HepG2 (cell line): ENCODE measurements around the gene SCRT2. TPM values are rescaled to one million over a fixed set of nuclear protein-coding genes. Genes with fewer than 3 reads are reported as not detected.
A peak's percentile ranks its signal among the peaks of the same experiment; 100 is the strongest.

Experiments used
- ATAC-seq: fragments of 200-7000 bp; cut with Tn5 transposase; 3 replicates; pipeline ENCODE4 v1.9.1; 2020; ENCODE audit warnings: mild to moderate bottlenecking, moderate library complexity
- BruUV-seq: library from RNA; stranded (reverse); fragments of 400-500 nt; replicated peaks from 2 replicates; lab custom pipeline; 2021; lab: Mats Ljungman, UMichigan
- CTCF ChIA-PET: fragments of 300-600 bp; formaldehyde crosslinking; extraction: SDS; loops from one replicate; lab custom pipeline; 2021; ENCODE audit warnings: low total read pairs, inconsistent platforms, low intra/inter-chr PET ratio; lab: Yijun Ruan, JAX
- POLR2A ChIA-PET: fragments of 350-600 bp; sonication (Branson Sonifier 250); formaldehyde crosslinking; loops from one replicate; lab custom pipeline; 2020; ENCODE audit warnings: antibody characterized with exemption, inconsistent platforms; lab: Yijun Ruan, JAX
- DNase-seq: peaks from one replicate; pipeline ENCODE4 v3.0.0-alpha.2; 2015; ENCODE audit warnings: low spot score
- FAIRE-seq: peaks from 3 replicates; lab custom pipeline; 2011; peaks lifted over from hg19 to GRCh38; lab: Jason Lieb, UNC
- H2AFZ ChIP-seq: one replicate; pipeline ENCODE4 v1.6.1; 2011; ENCODE audit warnings: low read length, inconsistent platforms
- H3K27ac ChIP-seq: fragments of 300-600 bp; 3 replicates; pipeline ENCODE4 v1.8.0; 2011; ENCODE audit warnings: mixed run types, mild to moderate bottlenecking, mixed read lengths, low read length, inconsistent platforms; ENCODE audit not compliant: insufficient read depth; ENCODE audit errors: extremely low read length
- H3K27me3 ChIP-seq, 2 experiments: fragments of 200-600 bp in 1 of 2; 2 replicates in 1 of 2; 3 replicates in 1 of 2; pipeline versions ENCODE4 v1.6.0 to v1.8.0; 2011; ENCODE audit warnings: low read length in 2 of 2, mild to moderate bottlenecking in 2 of 2, moderate library complexity in 2 of 2, inconsistent platforms in 1 of 2; ENCODE audit not compliant: insufficient read depth in 2 of 2, control insufficient read depth in 1 of 2
- H3K36me3 ChIP-seq, 2 experiments: fragments of 200-600 bp in 1 of 2; replicated peaks in 1 of 2; 2 replicates in 1 of 2; 3 replicates in 1 of 2; pipeline versions ENCODE4 v1.5.1 to v1.8.0; 2011; ENCODE audit warnings: low read length in 2 of 2, inconsistent platforms in 1 of 2; ENCODE audit not compliant: insufficient read depth in 2 of 2, control insufficient read depth in 1 of 2
- H3K4me1 ChIP-seq: 2 replicates; pipeline ENCODE4 v1.5.1; 2012; ENCODE audit warnings: low read length, inconsistent platforms; ENCODE audit not compliant: insufficient read depth
- H3K4me2 ChIP-seq: 2 replicates; pipeline ENCODE4 v1.6.0; 2011; ENCODE audit warnings: low read depth, low read length, inconsistent platforms
- H3K4me3 ChIP-seq, 3 experiments: fragments of 200-600 bp in 1 of 3; sonication (generic), shearing (Covaris generic) in 1 of 3; replicated peaks in 1 of 3; 2 replicates each; pipeline ENCODE4 v1.5.1; 2011 to 2016; ENCODE audit warnings: low read length in 3 of 3, inconsistent platforms in 2 of 3, low read depth in 2 of 3, mild to moderate bottlenecking in 2 of 3, control low read depth in 1 of 3, mixed read lengths in 1 of 3; ENCODE audit not compliant: insufficient read depth in 1 of 3
- H3K79me2 ChIP-seq: one replicate; pipeline ENCODE4 v1.6.1; 2011; ENCODE audit warnings: low read length, inconsistent platforms; ENCODE audit not compliant: insufficient read depth
- H3K9ac ChIP-seq: 2 replicates; pipeline ENCODE4 v1.6.0; 2011; ENCODE audit warnings: mild to moderate bottlenecking, low read depth, low read length, inconsistent platforms; ENCODE audit not compliant: insufficient read depth
- H3K9me3 ChIP-seq: 2 replicates; pipeline ENCODE4 v1.5.1; 2012; ENCODE audit warnings: mild to moderate bottlenecking, low read length
- H4K20me1 ChIP-seq: 2 replicates; pipeline ENCODE4 v1.6.0; 2011; ENCODE audit warnings: inconsistent platforms, mild to moderate bottlenecking, low read length, moderate library complexity; ENCODE audit not compliant: insufficient read depth
- HNRNPH1 ChIP-seq: fragments of 200-400 bp; formaldehyde crosslinking; optimal IDR thresholded peaks from 2 replicates; pipeline ENCODE3; 2017; ENCODE audit warnings: mild to moderate bottlenecking, low read depth, low read length
- HOXA5 ChIP-seq: sonication (generic); formaldehyde crosslinking; IDR thresholded peaks from 2 replicates; pipeline ENCODE4 v1.4.0; 2020; ENCODE audit warnings: missing genetic modification reagents
- MEF2D ChIP-seq: sonication (generic); formaldehyde crosslinking; IDR thresholded peaks from 2 replicates; pipeline ENCODE4 v1.5.1; 2020; ENCODE audit warnings: mild to moderate bottlenecking, missing genetic modification reagents
- NFE2L2 ChIP-seq: fragments of 150-350 bp; IDR thresholded peaks from 2 replicates; pipeline ENCODE4 v1.6.1; 2014; ENCODE audit warnings: low read length
- PAX8 ChIP-seq: sonication (generic); formaldehyde crosslinking; IDR thresholded peaks from 2 replicates; pipeline ENCODE4 v1.8.0; 2022; ENCODE audit warnings: mild to moderate bottlenecking, missing genetic modification reagents, borderline replicate concordance
- REXO4 ChIP-seq: sonication (generic); formaldehyde crosslinking; IDR thresholded peaks from 2 replicates; pipeline ENCODE4 v1.8.0; 2022; ENCODE audit warnings: missing genetic modification reagents, mild to moderate bottlenecking, borderline replicate concordance
- TEAD2 ChIP-seq: sonication (generic); formaldehyde crosslinking; IDR thresholded peaks from 2 replicates; pipeline ENCODE4 v1.9.0; 2021; ENCODE audit warnings: missing genetic modification reagents
- ZEB1 ChIP-seq: IDR thresholded peaks from 2 replicates; pipeline ENCODE4 v1.6.1; 2012; ENCODE audit warnings: mild to moderate bottlenecking, low read depth, inconsistent platforms; ENCODE audit not compliant: insufficient replicate concordance
- ZNF136 ChIP-seq: sonication (generic); formaldehyde crosslinking; IDR thresholded peaks from 2 replicates; pipeline ENCODE4 v1.8.1; 2022; ENCODE audit warnings: low read depth, mild to moderate bottlenecking, moderate library complexity, missing genetic modification reagents
- ZNF256 ChIP-seq: sonication (generic); formaldehyde crosslinking; conservative IDR thresholded peaks from 2 replicates; pipeline ENCODE4 v1.4.0; 2020; ENCODE audit warnings: missing genetic modification reagents
- ZNF430 ChIP-seq: sonication (generic); formaldehyde crosslinking; IDR thresholded peaks from 2 replicates; pipeline ENCODE4 v1.9.0; 2021; ENCODE audit warnings: mild to moderate bottlenecking, missing genetic modification reagents
- ZNF451 ChIP-seq: sonication (generic); formaldehyde crosslinking; IDR thresholded peaks from 2 replicates; pipeline ENCODE4 v1.5.0; 2020; ENCODE audit warnings: mild to moderate bottlenecking, missing genetic modification reagents
- ZNF562 ChIP-seq: sonication (generic); formaldehyde crosslinking; IDR thresholded peaks from 2 replicates; pipeline ENCODE4 v1.8.0; 2022; ENCODE audit warnings: missing genetic modification reagents, borderline replicate concordance
- ZNF589 ChIP-seq: sonication (generic); formaldehyde crosslinking; conservative IDR thresholded peaks from 2 replicates; pipeline ENCODE4 v1.8.0; 2022; ENCODE audit warnings: mild to moderate bottlenecking, moderate library complexity, missing genetic modification reagents
- ZNF670 ChIP-seq: sonication (generic); formaldehyde crosslinking; IDR thresholded peaks from 2 replicates; pipeline ENCODE4 v1.8.0; 2022; ENCODE audit warnings: mild to moderate bottlenecking, missing genetic modification reagents, borderline replicate concordance
- ZNF776 ChIP-seq: sonication (generic); formaldehyde crosslinking; IDR thresholded peaks from 2 replicates; pipeline ENCODE4 v1.4.0; 2020; ENCODE audit warnings: mild to moderate bottlenecking, missing genetic modification reagents
- WGBS: methylation state at CpG from one replicate; pipeline ENCODE4 v1.1.6; 2017; ENCODE audit warnings: low lambda C conversion rate; 5-methylcytosine and 5-hydroxymethylcytosine counted together
- in situ Hi-C: cut with HindIII; loops from 2 replicates; pipeline ENCODE4 v1.10.0; 2017; ENCODE audit warnings: low pct_unique_long_range_greater_than_20kb; ENCODE audit not compliant: extremely low pct_ligation_motif_present
- intact Hi-C: fragments of 100-400 bp; cut with micrococcal nuclease; formaldehyde crosslinking; loops from one replicate; pipeline ENCODE4 v1.10.0; 2022; ENCODE audit not compliant: unreplicated experiment
- polyA plus RNA-seq, 8 experiments: library from polyadenylated mRNA; depleted of rRNA in 3 of 8; stranded (reverse) in 7 of 8; unstranded in 1 of 8; fragments of >200 nt; fragmentation: Illumina TruSeq in 4 of 8; extraction: Trizol in 4 of 8; gene quantifications; 2 replicates each; pipeline versions ENCODE4 v1.2.1 to v1.2.3, GENCODE V29; 2011 to 2016; ENCODE audit warnings: low read depth in 4 of 8, missing spikeins in 1 of 8, mixed read lengths in 1 of 8; ENCODE audit not compliant: insufficient read depth in 1 of 8
- total RNA-seq, 5 experiments: library from RNA; depleted of rRNA; stranded (reverse); fragments of >200 nt; fragmentation: Illumina TruSeq; extraction: Trizol; gene quantifications; 2 replicates each; pipeline ENCODE4 v1.2.3, GENCODE V29; 2016; ENCODE audit warnings: low read depth in 1 of 5
- TF ChIP-seq, protein P1 (sequence below): sonication (generic); formaldehyde crosslinking; IDR thresholded peaks from 2 replicates; pipeline ENCODE4 v1.4.0; 2020; ENCODE audit warnings: missing genetic modification reagents
- TF ChIP-seq, protein P2 (sequence below): sonication (generic); formaldehyde crosslinking; IDR thresholded peaks from 2 replicates; pipeline ENCODE4 v1.4.0; 2020; ENCODE audit warnings: missing genetic modification reagents, borderline replicate concordance

SCRT2 gene
- total and polyA plus RNA-seq, 2 of the 13 experiments (the other 11 are each of a cell fraction or from before 2014, with no cell fraction given), result not detected

DNA sequence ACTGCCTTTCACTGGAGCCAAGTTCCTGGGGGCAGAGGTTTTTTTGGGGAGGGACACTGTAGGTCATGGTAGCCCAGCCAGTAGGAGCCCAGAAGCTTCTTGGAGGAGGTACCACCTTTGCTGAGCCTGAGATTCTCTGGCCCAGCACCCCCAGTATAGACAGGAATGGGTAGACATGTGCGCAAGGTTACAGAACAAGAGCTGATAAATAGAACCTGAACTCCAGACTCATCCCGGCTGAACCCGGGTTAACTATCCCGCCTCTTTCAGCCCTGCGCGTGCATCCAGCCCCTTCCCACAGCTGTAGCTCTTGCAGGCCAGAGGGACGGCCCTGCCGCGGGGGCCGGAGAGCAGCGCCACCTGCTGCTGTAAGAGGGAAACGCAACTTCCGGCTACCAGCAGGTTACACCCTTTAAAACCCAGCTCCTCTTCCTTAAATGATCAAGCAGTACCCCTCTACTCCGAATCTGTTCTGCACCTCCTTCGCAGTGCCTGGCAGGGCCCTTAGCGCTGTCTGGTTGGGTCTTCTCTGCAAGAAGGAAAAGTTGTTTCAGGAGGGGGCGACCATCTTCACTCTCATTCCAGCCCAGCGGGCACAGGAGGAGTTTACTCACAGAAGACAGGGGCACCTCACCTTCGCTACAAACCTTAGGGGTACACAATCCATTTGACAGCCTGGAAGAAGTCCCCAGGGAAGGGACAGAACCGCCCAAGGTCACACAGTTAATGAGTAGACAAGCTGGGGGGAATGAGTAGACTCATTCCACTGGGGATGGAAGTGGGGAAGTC lies 30.1 kb downstream of the SCRT2 start:
- FAIRE-seq (peak; percentile 91), DNase-seq (peak; percentile 90), ATAC-seq (peak; percentile 78)
- peaks cover 11 to 30% of the 10 kb centered on the region in 2 experiments for H3K36me3 ChIP-seq
- ChIA-PET CTCF (interaction anchor here (2.2 to 3.0 kb wide), 2 partner anchors 22 to 84 kb away, joined by 12 to 36 read pairs; no protein-coding TSS in a partner anchor), POLR2A (interaction anchor here (0.7 to 2.6 kb wide), 16 partner anchors 15 to 1826 kb away, joined by 3 to 19 read pairs (median 4); partner anchors contain the start of genes CSNK2A1, NRSN2, RBCK1 and SCRT2)
- no peaks in the 10 kb centered on the region for H3K79me2 ChIP-seq
- H3K27me3 ChIP-seq, result no peaks in the 10 kb centered on the region
- H4K20me1 ChIP-seq, result peaks cover 7% of the 10 kb centered on the region
- H3K27ac ChIP-seq, result peak overlapping the region; percentile 86
- in situ Hi-C loops, result loop anchor here (5.0 to 10.0 kb wide), 2 partner anchors 83 to 291 kb away; no protein-coding TSS in a partner anchor
- H3K4me1 ChIP-seq, result peaks cover 49% of the 10 kb centered on the region
- peak overlapping the region; percentile 67 for H3K9ac ChIP-seq
- intact Hi-C loops, result loop anchor here (1.0 to 5.0 kb wide), 4 partner anchors 83 to 283 kb away; partner anchors contain the start of gene CSNK2A1
- no peaks in the 10 kb centered on the region for H3K9me3 ChIP-seq
- 6% methylated on average over 20 of the region's 20 CpGs for WGBS
- H3K4me2 ChIP-seq, result peak overlapping the region; percentile 99
- peak overlapping the region; percentile 15 to 71 (median 58) for H3K4me3 ChIP-seq
- H2AFZ ChIP-seq, result no peak overlapping the region
- no TSS peak for BruUV-seq
- TF ChIP-seq HOXA5 (CRISPR knock-in tag), result peak; percentile 74
- peak; percentile 17; the same call in 1 of the 2 replicates for TF ChIP-seq NFE2L2
- TF ChIP-seq ZNF451, result peak; percentile 87; the same call in 1 of the 2 replicates
- no peak for TF ChIP-seq HNRNPH1
- TF ChIP-seq ZNF589 (CRISPR knock-in tag), result no peak
- no peak for TF ChIP-seq ZNF136
- TF ChIP-seq MEF2D, result 0 out of 2 replicates have a peak, but pooled peaks have one; percentile 45
- peak; percentile 85; the same call in 1 of the 2 replicates for TF ChIP-seq ZNF776 (CRISPR knock-in tag)
- no peak for TF ChIP-seq ZNF562 (CRISPR knock-in tag)
- no peak for TF ChIP-seq ZNF430
- no peak for TF ChIP-seq ZEB1
- TF ChIP-seq ZNF670 (CRISPR knock-in tag), result peak; percentile 87; the same call in 1 of the 2 replicates
- TF ChIP-seq, protein P1, sequence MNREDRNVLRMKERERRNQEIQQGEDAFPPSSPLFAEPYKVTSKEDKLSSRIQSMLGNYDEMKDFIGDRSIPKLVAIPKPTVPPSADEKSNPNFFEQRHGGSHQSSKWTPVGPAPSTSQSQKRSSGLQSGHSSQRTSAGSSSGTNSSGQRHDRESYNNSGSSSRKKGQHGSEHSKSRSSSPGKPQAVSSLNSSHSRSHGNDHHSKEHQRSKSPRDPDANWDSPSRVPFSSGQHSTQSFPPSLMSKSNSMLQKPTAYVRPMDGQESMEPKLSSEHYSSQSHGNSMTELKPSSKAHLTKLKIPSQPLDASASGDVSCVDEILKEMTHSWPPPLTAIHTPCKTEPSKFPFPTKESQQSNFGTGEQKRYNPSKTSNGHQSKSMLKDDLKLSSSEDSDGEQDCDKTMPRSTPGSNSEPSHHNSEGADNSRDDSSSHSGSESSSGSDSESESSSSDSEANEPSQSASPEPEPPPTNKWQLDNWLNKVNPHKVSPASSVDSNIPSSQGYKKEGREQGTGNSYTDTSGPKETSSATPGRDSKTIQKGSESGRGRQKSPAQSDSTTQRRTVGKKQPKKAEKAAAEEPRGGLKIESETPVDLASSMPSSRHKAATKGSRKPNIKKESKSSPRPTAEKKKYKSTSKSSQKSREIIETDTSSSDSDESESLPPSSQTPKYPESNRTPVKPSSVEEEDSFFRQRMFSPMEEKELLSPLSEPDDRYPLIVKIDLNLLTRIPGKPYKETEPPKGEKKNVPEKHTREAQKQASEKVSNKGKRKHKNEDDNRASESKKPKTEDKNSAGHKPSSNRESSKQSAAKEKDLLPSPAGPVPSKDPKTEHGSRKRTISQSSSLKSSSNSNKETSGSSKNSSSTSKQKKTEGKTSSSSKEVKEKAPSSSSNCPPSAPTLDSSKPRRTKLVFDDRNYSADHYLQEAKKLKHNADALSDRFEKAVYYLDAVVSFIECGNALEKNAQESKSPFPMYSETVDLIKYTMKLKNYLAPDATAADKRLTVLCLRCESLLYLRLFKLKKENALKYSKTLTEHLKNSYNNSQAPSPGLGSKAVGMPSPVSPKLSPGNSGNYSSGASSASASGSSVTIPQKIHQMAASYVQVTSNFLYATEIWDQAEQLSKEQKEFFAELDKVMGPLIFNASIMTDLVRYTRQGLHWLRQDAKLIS, result no peak
- TF ChIP-seq, protein P2, sequence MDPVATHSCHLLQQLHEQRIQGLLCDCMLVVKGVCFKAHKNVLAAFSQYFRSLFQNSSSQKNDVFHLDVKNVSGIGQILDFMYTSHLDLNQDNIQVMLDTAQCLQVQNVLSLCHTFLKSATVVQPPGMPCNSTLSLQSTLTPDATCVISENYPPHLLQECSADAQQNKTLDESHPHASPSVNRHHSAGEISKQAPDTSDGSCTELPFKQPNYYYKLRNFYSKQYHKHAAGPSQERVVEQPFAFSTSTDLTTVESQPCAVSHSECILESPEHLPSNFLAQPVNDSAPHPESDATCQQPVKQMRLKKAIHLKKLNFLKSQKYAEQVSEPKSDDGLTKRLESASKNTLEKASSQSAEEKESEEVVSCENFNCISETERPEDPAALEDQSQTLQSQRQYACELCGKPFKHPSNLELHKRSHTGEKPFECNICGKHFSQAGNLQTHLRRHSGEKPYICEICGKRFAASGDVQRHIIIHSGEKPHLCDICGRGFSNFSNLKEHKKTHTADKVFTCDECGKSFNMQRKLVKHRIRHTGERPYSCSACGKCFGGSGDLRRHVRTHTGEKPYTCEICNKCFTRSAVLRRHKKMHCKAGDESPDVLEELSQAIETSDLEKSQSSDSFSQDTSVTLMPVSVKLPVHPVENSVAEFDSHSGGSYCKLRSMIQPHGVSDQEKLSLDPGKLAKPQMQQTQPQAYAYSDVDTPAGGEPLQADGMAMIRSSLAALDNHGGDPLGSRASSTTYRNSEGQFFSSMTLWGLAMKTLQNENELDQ (CRISPR knock-in tag), result peak; percentile 53; the same call in 1 of the 2 replicates
- no peak for TF ChIP-seq PAX8
- 0 out of 2 replicates have a peak, but pooled peaks have one; percentile 70 for TF ChIP-seq ZNF256 (CRISPR knock-in tag)
- no peak for TF ChIP-seq REXO4 (CRISPR knock-in tag)
- peak; percentile 10; the same call in 1 of the 2 replicates for TF ChIP-seq TEAD2 (CRISPR knock-in tag)
